GM18909 (cell line): ENCODE measurements around the gene SF3A2.
"Not testable (repeated sequence)": the region's sequence is repeated elsewhere in the genome, so short reads cannot be mapped to it uniquely, and the experiment has no call there.

Experiments
- ATAC-seq: cut with Tn5 transposase; IDR thresholded peaks from one replicate; pipeline ENCODE4 v1.9.1; 2021; ENCODE audit warnings: mild to moderate bottlenecking; ENCODE audit not compliant: unreplicated experiment, poor library complexity

Gene SF3A2

GRCh38 chr19:2270423-2271233, 34.0 kb downstream of the SF3A2 start:
- ATAC-seq = no peak

GRCh38 chr19:2271234-2272103, 34.8 kb downstream of the SF3A2 start:
- ATAC-seq = no peak

GRCh38 chr19:2273356-2274184, 36.9 kb downstream of the SF3A2 start:
- no peak for ATAC-seq

GRCh38 chr19:2274185-2274711, 37.6 kb downstream of the SF3A2 start:
- ATAC-seq = no peak

- no peak for ATAC-seq
These were observed 38.4 kb downstream of the SF3A2 start for GRCh38 chr19:2274931-2275535.

- no peak for ATAC-seq
These were observed 39.2 kb downstream of the SF3A2 start for GRCh38 chr19:2275588-2276428.

GRCh38 chr19:2276429-2276986, 39.9 kb downstream of the SF3A2 start:
- ATAC-seq = no peak

- ATAC-seq = no peak
These were observed 40.5 kb downstream of the SF3A2 start for GRCh38 chr19:2277138-2277537.

GRCh38 chr19:2278459-2279158, 42.0 kb downstream of the SF3A2 start:
- no peak for ATAC-seq

GRCh38 chr19:2280633-2281264, 44.1 kb downstream of the SF3A2 start:
- ATAC-seq = no peak

- not testable (repeated sequence) for ATAC-seq
These were observed 44.8 kb downstream of the SF3A2 start for GRCh38 chr19:2281265-2282061.

- no peak for ATAC-seq
These were observed 45.6 kb downstream of the SF3A2 start, which contains the start of gene PEAK3 for GRCh38 chr19:2282062-2282861. PEAK3 (minus strand) TSS chr19:2282175; CDS start chr19:2280931, 1,244 bp downstream.

GRCh38 chr19:2282862-2283237, 46.2 kb downstream of the SF3A2 start:
- ATAC-seq = no peak

- ATAC-seq = no peak
These were observed 47.3 kb downstream of the SF3A2 start for GRCh38 chr19:2283835-2284507.

- ATAC-seq = no peak
These were observed 49.9 kb downstream of the SF3A2 start for GRCh38 chr19:2286402-2287140.
